GM18505 (cell line): ENCODE measurements around the gene BUB1B.

Source experiments
- ATAC-seq: cut with Tn5 transposase; IDR thresholded peaks from one replicate; pipeline ENCODE4 v1.9.1; 2021; ENCODE audit not compliant: unreplicated experiment
- POLR2A ChIP-seq: IDR thresholded peaks from 4 replicates; pipeline ENCODE4 v1.6.1; 2011; ENCODE audit warnings: borderline replicate concordance; ENCODE audit not compliant: insufficient read depth, insufficient read length; ENCODE audit errors: extremely low read depth

Gene BUB1B

DNA sequence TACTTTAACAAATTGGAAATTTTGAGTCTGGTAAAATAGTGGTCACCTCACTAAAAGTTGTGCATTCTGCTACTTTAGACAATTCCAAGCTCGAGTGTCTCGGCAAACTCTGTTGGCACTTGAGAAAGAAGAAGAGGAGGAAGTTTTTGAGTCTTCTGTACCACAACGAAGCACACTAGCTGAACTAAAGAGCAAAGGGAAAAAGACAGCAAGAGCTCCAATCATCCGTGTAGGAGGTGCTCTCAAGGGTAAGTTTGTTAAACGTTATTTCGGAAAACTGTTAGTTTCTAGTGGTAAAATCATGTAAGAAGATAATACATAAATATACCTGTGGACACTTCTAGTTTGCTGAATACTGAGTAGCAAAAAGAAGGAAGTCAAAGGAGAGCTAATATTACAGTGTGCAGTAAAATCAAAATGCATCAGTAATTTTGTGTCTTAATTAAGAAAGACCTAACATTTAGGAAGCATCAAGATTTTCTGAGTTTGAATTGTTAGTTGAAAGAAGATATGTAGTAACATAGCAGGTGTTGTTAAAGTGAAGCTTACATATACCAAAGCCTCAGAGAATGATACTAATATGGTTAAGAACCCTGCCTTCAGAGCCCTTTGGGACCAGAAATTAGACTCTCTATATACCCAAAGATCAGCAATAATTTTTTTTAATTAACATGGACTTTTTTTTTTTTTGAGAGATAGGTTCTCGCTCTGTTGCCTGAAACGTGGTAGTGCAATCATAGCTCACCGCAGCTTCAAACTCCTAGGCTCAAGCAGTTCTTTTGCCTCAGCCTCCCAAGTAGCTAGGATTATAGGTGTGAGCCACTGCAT is 23.0 kb downstream of the BUB1B start:
- no peak for TF ChIP-seq POLR2A
- ATAC-seq: no peak

DNA sequence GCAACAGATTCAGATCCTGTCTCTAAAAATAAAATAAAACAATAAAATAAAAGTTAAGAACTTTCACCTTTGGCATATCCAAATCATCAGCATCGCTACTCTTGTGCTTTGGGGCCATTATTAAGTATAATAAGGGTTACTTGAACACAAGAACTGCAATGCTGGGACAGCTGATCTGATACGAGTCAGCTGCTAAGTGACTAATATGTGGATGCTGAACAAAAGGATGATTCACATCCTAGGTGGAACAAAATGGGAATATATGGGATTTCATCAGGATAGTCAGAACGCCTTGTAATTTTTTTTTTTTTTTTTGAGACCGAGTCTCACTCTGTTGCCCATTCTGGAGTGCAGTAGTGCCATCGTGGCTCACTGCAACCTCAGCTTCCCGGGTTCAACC is 29.7 kb downstream of the BUB1B start:
- ATAC-seq: no peak
- no peak for TF ChIP-seq POLR2A

DNA sequence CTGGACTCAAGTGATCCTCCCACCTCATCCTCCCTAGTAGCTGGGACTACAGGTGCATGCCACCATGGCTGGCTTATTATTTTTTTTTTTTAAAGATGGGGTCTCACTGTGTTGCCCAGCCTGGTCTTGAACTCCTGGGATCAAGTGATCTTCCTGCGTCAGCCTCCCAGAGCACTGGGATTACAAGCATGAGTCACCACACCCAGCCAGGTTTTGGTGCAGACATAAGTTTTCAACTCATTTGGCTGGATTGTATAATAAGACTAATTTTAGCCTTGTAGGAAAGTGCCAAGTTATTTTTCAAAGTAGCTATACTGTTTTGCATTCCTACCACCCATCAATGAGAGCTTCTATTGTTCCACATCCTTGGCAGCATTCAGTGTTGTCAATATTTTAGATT is 32.1 kb downstream of the BUB1B start:
- no peak for ATAC-seq

DNA sequence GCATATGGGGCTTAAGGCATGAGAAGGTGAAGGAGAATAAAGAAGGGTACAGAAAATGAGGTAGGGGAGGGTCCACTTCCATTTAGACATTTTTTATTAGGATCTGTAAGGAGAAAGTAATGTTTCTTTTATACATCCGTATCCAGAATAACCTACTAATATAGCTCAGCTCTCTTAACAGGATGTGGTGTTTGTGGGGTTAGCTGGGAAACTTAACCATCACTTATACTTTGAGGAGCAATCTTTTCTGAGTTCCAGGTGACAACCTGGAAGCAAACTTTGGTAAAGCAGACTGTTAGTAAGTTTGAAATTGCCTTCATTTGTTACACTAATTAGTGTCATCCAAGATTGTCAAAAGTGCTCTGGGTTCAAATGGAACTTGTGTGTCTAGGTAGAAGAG is 36.6 kb downstream of the BUB1B start:
- TF ChIP-seq POLR2A: no peak
- no peak for ATAC-seq

More for the DNA sequence above, 32.1 kb downstream of the BUB1B start:
- TF ChIP-seq POLR2A: no peak

DNA sequence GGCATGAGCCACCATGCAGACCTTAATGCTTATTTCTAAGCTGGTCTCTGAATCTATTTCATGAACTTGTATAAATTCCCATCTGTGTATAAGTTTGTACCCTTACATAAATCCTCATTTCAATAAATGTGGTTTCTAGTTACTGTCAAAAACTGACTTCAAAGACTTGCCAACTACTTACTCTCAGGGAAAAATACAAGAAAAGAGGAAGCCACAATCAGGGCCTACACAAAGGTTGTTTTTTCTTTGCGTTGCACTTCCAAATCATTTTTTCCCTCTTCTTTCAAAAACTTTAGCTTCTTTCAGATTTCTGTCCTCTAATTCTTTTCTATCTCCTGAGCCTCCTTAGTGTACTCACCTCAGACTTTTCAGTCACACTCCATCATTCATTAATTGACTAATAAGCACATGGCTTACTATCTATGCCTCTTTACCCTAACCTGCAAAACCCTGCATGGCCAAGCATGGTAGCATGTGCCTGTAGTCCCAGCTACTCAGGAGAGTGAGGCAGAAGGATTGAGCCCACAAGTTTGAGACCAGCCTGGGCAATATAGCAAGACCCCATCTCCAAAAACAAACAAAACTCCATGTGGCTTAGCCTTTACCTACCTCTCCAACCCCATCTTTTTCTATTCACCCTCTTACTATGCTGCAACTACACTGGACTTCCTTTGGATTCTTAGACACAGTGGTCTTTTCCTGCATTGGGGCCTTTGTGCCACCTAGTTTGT is 37.7 kb downstream of the BUB1B start:
- no peak for ATAC-seq
- TF ChIP-seq POLR2A: no peak

DNA sequence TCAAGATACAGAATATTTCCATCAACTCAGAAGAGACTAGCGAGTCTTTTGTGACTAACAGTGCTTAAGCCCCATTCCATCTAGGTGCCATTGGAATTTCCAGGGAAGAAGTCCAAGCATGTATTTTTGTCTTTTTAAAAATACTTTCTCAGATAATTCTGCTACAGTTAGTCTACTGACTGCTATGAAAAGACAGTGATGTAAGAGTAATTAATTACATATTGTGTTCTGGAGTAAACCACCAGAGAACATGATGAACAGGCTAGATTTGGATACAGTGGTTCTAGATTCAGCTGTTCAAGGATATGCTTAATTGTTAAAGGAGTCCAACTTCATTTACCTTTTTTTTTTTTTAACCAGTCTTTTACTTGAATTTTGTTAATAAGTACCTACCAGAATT is 43.2 kb downstream of the BUB1B start:
- no peak for TF ChIP-seq POLR2A
- no peak for ATAC-seq

DNA sequence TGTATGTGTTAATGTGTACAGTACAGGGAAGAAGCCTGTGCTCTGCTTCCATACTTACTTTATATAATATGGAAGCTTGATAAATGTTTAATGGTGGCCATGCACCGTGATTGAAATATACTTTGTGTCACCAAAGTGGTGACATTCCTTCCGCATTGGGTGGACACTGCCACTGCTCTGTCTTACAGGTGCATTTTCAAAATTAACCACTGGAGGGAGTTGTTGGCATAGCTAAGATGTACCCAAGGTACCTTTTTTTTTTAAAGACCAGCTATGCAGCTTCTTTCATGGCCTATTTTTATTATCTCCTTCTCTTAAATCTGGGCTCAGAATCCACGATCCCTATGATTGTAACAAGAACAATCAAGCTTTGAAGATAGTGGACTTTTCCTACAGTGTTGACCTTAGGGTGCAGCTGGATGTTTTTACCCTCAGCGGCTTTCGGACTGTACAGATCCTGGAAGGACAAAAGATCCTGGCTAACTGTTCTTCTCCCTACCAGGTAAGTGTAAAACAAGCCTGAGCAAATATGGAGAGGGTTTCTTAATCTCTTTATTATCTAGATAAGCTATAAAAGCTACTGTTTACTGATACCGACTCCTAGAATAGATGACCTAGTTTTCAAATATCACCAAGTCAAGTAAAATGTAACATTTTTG is 56.4 kb downstream of the BUB1B start:
- no peak for ATAC-seq
- TF ChIP-seq POLR2A: no peak

DNA sequence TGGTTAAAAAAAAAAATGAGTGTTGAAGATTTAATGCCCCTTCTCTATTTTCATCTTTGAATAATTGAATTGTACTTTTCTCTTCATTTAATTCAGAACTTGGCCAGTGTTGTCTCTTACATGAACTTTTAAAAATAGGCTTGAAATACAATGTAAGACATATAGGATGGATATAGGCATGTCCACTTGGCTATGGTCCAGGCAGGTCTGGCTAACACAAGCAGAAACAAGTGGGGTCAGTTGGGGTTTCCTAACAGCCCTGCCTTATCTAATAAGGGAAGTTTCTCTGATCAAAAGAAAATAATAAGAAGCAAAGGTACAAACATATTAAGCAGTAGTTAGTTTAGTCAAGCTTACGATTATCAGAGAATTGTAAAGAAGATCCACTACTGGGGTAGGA is 58.9 kb downstream of the BUB1B start:
- ATAC-seq: no peak
- TF ChIP-seq POLR2A: no peak

DNA sequence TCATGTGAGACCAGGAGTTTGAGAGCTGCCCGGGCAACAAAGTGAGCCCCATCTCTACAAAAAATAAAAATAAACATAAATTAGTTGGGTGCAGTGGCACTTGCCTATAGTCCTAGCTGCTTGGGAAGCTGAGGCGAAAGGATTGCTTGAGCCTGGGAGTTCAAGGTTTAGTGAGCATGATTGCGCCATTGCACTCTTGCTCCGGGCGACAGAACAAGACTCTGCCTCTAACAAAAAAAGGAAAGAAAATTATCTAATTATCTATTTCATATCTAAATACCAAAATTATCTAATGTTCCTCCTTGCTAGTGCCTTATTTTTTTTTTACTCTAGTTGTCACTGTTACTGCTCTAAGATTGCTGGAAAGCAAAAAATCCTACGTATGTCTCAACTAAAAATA is 61.3 kb downstream of the BUB1B start:
- no peak for ATAC-seq
- no peak for TF ChIP-seq POLR2A

DNA sequence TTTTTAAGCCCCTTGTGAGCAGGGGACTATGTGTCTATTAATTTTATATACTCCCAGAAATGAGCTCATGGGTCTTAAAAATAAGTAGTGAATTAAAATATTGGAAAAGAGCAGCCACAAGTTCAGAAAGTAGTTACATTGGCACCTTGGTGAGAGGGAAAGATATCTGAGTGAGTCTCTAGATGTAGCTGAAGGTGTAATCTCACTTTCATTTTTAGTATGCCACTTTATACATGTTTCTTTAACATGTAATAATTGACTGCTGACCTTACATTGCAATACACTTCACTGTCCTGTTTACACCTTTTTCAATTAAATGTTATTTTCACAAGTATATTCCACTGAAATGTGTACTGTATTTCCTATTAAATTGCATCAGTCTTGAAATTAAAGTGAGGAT is 65.9 kb downstream of the BUB1B start:
- TF ChIP-seq POLR2A: no peak
- ATAC-seq: no peak

DNA sequence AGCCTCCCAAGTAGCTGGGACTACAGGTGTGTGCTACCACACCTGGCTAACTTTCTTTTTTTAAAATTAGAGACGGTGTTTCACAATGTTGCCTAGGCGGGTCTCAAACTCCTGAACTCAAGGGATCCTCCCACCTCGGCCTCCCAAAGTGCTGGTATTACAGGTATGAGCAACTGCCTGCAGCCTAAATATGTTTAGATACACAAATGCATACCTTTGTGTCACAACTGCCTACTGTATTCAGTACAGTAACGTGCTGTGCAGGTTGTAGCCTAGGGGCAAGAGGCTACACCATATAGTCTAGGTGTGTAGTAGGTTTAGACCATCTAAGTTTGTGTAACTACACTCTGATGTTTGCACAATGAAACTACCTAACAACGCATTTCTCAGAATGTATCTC is 68.4 kb downstream of the BUB1B start:
- no peak for ATAC-seq

DNA sequence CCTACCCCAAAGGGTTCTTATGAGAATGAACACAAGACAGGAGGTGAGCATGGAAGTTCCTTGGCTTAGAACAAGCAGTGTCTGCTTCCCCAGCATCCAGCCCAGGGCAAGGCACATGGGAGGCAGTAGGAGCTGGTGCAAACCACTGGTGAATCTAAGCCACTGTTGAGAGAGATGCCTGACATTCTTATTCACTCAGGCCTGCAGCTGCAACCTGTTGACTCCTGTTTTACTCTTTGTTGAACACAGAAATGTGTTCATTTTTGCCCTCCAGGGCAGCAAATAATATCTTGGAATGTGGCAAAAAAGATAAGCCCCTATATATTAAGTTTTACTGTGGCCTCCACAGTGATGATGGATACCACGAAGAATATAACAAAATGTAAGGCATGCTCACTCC is 69.1 kb downstream of the BUB1B start:
- no peak for ATAC-seq
- TF ChIP-seq POLR2A: no peak

More for the DNA sequence above, 68.4 kb downstream of the BUB1B start:
- TF ChIP-seq POLR2A: no peak

DNA sequence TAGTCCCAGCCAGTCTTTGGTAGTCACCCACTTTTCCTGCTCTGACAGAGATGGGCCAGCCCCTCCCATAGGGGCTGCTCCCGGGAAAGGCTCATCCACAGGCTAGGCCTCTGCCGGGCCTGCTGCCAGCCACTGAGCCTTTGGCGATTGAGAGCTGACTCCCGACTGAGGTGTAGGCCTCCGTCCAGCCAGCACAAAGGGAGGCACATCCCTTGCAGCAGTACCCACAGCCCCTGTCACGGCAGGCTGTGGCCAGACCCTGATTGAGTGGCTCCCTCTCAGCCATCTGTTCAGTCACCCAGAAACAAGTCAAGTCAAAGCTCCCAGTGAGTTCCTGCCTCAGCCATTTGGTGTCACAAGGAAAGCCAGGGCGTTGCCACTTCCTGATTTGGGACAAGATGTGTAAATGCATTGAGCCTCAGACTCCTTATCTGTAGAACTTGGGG is 71.8 kb downstream of the BUB1B start:
- TF ChIP-seq POLR2A: no peak
- no peak for ATAC-seq
